GM18499 (cell line): ENCODE measurements around the gene MMD2.
"Not testable (repeated sequence)": the region's sequence is repeated elsewhere in the genome, so short reads cannot be mapped to it uniquely, and the experiment has no call there.

Experiments used
- ATAC-seq: cut with Tn5 transposase; IDR thresholded peaks from one replicate; pipeline ENCODE4 v1.9.1; 2021; ENCODE audit warnings: moderate number of reproducible peaks; ENCODE audit not compliant: insufficient read depth, unreplicated experiment

Gene MMD2

GRCh38 chr7:4958477-4959301 lies at the start of gene MMD2:
Gene MMD2 (minus strand): TSS chr7:4959187. CDS start chr7:4959017, 170 bp downstream.
- no peak for ATAC-seq

GRCh38 chr7:5005066-5005465 lies 46.1 kb upstream of the MMD2 start:
- no peak for ATAC-seq

GRCh38 chr7:5001911-5002310 lies 42.9 kb upstream of the MMD2 start:
- ATAC-seq = no peak

- no peak for ATAC-seq
Measured at GRCh38 chr7:5001003-5001402, 42.0 kb upstream of the MMD2 start.

- ATAC-seq = no peak
Measured at GRCh38 chr7:4999369-4999950, 40.5 kb upstream of the MMD2 start.

GRCh38 chr7:4998910-4999309 lies 39.9 kb upstream of the MMD2 start:
- ATAC-seq = no peak

GRCh38 chr7:4998244-4998643 lies 39.3 kb upstream of the MMD2 start:
- ATAC-seq = no peak

- ATAC-seq = no peak
Measured at GRCh38 chr7:4996696-4997222, 37.8 kb upstream of the MMD2 start.

GRCh38 chr7:4995429-4995969 lies 36.5 kb upstream of the MMD2 start:
- no peak for ATAC-seq

- ATAC-seq = no peak
Measured at GRCh38 chr7:4993471-4993870, 34.5 kb upstream of the MMD2 start.

GRCh38 chr7:4982741-4983140 lies 23.8 kb upstream of the MMD2 start:
- peak; percentile 55 for ATAC-seq

- not testable (repeated sequence) for ATAC-seq
Measured at GRCh38 chr7:4981295-4981890, 22.4 kb upstream of the MMD2 start.

- not testable (repeated sequence) for ATAC-seq
Measured at GRCh38 chr7:4975626-4976025, 16.6 kb upstream of the MMD2 start.

GRCh38 chr7:4973728-4974198 lies 14.8 kb upstream of the MMD2 start:
- ATAC-seq = peak; percentile 96

- ATAC-seq = not testable (repeated sequence)
Measured at GRCh38 chr7:4972446-4972845, 13.5 kb upstream of the MMD2 start.

- no peak for ATAC-seq
Measured at GRCh38 chr7:4965295-4966022, 6.5 kb upstream of the MMD2 start.

- no peak for ATAC-seq
Measured at GRCh38 chr7:4964506-4964905, 5.5 kb upstream of the MMD2 start.

- ATAC-seq = no peak
Measured at GRCh38 chr7:4962872-4963775, 4.1 kb upstream of the MMD2 start.

GRCh38 chr7:4960363-4960762 lies 1.4 kb upstream of the MMD2 start:
- ATAC-seq = no peak
